BLaER1 (cell line): Measurements from ENCODE around the gene TCEAL4.
A peak's percentile ranks its signal among the peaks of the same experiment; 100 is the strongest.
"Not testable (repeated sequence)": the region's sequence is repeated elsewhere in the genome, so short reads cannot be mapped to it uniquely, and the experiment has no call there.

Experiments used
- H3K27ac ChIP-seq: shearing (Covaris generic); formaldehyde crosslinking; 2 replicates; pipeline ENCODE4 v1.8.1; 2022
- H3K27me3 ChIP-seq: shearing (Covaris generic); formaldehyde crosslinking; 2 replicates; pipeline ENCODE4 v1.8.1; 2022
- H3K36me3 ChIP-seq: shearing (Covaris generic); formaldehyde crosslinking; 2 replicates; pipeline ENCODE4 v1.8.1; 2022
- H3K4me1 ChIP-seq: shearing (Covaris generic); formaldehyde crosslinking; 2 replicates; pipeline ENCODE4 v1.8.1; 2022
- H3K4me2 ChIP-seq: shearing (Covaris generic); formaldehyde crosslinking; 2 replicates; pipeline ENCODE4 v1.8.1; 2022
- H3K4me3 ChIP-seq: shearing (Covaris generic); formaldehyde crosslinking; 2 replicates; pipeline ENCODE4 v1.8.1; 2022
- H3K9ac ChIP-seq: shearing (Covaris generic); formaldehyde crosslinking; 2 replicates; pipeline ENCODE4 v1.8.1; 2022
- H3K9me3 ChIP-seq: shearing (Covaris generic); formaldehyde crosslinking; 2 replicates; pipeline ENCODE4 v1.8.1; 2022
- H4K20me1 ChIP-seq: shearing (Covaris generic); formaldehyde crosslinking; 2 replicates; pipeline ENCODE4 v1.8.1; 2022
- Cebpa-rat ChIP-seq: shearing (Covaris generic); IDR thresholded peaks from 2 replicates; pipeline ENCODE4 v1.8.1; 2022

Gene TCEAL4

DNA sequence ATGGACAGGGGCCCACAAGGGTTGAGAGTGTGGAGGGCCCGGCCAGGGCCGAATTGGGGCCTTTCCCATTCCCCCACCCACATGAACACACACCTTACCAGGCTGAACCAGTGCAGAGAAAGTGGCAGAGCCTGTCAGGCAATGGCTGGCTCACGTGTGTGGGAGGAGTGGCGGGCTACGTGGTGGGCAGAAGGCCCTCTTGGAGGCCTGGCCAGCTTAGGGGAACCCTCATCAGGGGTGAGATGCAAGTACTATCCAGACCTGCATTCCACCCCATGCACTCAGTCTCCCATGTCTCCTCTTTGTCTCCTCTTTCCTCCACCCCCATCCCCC, 965 bp downstream of the TCEAL4 start:
- TF ChIP-seq Cebpa-rat: no peak
- H3K27ac ChIP-seq: no peak overlapping the region
- peak overlapping the region; percentile 71 for H3K4me2 ChIP-seq
- peak overlapping the region; percentile 72 for H3K4me3 ChIP-seq
- peak overlapping the region; percentile 73 for H3K9ac ChIP-seq
- H3K36me3 ChIP-seq: no peaks in the 10 kb centered on the region
- no peaks in the 10 kb centered on the region for H4K20me1 ChIP-seq
- no peaks in the 10 kb centered on the region for H3K27me3 ChIP-seq
- peaks cover 18% of the 10 kb centered on the region for H3K4me1 ChIP-seq
- H3K9me3 ChIP-seq: peaks cover 7% of the 10 kb centered on the region

DNA sequence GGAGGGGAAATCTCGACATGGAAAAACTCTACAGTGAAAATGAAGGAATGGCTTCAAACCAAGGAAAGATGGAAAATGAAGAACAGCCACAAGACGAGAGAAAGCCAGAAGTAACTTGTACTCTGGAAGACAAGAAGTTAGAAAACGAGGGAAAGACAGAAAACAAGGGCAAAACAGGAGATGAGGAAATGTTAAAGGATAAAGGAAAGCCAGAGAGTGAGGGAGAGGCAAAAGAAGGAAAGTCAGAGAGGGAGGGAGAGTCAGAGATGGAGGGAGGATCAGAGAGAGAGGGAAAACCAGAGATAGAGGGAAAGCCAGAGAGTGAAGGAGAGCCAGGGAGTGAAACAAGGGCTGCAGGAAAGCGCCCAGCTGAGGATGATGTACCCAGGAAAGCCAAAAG, 1.3 kb downstream of the TCEAL4 start:
- H3K4me2 ChIP-seq: peak overlapping the region; percentile 71
- no peak overlapping the region for H3K27ac ChIP-seq
- H3K4me3 ChIP-seq: no peak overlapping the region
- peaks cover 18% of the 10 kb centered on the region for H3K4me1 ChIP-seq
- TF ChIP-seq Cebpa-rat: no peak
- no peaks in the 10 kb centered on the region for H3K36me3 ChIP-seq
- H4K20me1 ChIP-seq: no peaks in the 10 kb centered on the region
- no peaks in the 10 kb centered on the region for H3K27me3 ChIP-seq
- H3K9me3 ChIP-seq: peaks cover 7% of the 10 kb centered on the region
- H3K9ac ChIP-seq: no peak overlapping the region

DNA sequence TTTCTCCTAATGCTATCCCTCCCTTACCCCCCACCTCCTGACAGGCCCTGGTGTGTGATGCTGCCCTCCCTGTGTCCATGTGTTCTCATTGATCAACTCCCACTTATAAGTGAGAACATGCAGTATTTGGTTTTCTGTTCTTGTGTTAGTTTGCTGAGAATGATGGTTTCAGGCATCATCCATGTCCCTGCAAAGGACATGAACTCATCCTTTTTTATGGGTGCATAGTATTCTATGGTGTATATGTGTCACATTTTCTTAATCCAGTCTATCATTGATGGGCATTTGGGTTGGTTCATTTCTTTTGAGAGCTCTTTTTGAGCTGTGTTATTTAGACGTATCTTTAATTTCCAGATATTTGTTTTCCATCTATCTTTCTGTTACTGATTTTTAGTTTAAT, 7.0 kb downstream of the TCEAL4 start:
- Histone ChIP-seq H3K9me3 (peaks cover 14% of the 10 kb centered on the region), H3K4me1 (peaks cover 11% of the 10 kb centered on the region)
- not testable (repeated sequence) for H3K27me3 ChIP-seq, H4K20me1 ChIP-seq, H3K36me3 ChIP-seq, H3K4me3 ChIP-seq, H3K9ac ChIP-seq, H3K4me2 ChIP-seq, H3K27ac ChIP-seq

DNA sequence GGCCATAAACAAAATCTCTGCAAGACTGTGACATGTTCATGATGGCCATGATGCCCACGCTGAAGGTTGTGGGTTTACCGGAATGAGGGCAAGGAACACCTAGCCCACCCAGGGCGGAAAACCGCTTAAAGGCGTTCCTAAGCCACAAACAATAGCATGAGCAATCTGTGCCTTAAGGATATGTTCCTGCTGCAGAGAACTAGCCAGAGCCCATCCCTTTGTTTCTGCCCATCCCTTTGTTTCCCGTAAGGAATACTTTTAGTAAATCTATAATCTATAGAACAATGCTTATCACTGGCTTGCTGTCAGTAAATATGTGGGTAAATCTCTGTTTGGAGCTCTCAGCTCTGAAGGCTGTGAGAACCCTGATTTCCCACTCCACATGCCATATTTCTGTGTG, 9.9 kb downstream of the TCEAL4 start:
- not testable (repeated sequence) for H3K27ac ChIP-seq, H3K4me2 ChIP-seq, H3K4me3 ChIP-seq, H3K36me3 ChIP-seq, H3K9ac ChIP-seq, H4K20me1 ChIP-seq, H3K27me3 ChIP-seq, H3K4me1 ChIP-seq
- peaks cover 14% of the 10 kb centered on the region for H3K9me3 ChIP-seq

DNA sequence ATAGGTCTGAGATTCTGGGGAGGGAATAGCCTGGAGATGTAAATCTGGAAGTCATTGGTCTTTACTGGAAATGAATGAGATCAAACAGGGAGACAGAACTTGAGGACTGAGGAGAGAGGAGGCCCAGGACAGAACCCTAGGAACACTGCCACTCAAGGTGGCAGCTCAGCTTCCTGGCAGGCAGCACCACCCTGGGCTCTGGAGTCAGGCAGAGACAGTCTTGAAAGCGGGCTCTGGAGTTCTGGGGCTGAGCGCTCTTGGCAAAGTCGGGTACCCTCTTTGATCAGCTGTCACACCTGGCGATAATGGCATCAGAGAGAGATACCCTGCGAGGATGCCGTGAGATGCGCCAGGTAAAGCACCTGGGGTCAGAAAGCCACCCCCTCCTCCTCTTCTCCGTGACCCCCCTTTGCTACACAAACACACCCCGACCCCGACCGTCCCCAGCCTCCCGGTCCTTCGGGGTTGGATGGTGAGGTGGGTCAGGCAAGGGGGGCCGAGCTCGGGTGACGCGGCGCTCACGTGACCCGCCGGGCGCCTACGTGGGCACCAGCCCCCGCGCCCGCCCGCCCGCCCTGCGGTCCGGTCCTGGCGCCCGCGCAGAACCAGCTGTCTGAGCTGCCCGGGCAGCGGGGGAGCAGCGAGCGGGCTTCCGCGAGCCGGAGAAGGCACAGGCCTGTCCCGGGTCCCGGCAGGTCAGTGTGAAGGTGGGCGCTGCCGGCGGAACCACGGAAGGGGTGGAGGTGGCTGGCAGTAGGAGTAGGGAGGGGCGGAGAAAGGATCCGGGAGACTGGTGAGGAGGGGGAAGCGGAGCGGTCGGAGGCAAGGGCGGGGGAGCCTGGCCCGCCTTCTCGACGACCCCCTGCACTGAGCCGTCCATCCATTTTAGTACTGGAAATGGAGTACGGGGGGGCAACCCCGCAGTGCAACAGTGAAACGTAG, 22.3 kb downstream of the TCEAL4 start, which contains the start of gene TCEAL3:
Gene TCEAL3, plus strand, starts transcription at position 600 of the 942 bp plus-strand sequence. CDS start 1,102 bp downstream, outside the sequence.
- Histone ChIP-seq H3K9me3 (no peaks in the 10 kb centered on the region), H3K27ac (peak within 1 kb of the TSS; percentile 55; the same call in 1 of the 2 replicates), H3K9ac (peak within 1 kb of the TSS; percentile 70; the same call in 1 of the 2 replicates), H3K4me1 (0 out of 2 replicates have a peak, but pooled peaks cover 6% of the 10 kb centered on the region), H3K27me3 (no peaks in the 10 kb centered on the region), H3K4me3 (peak within 1 kb of the TSS; percentile 71), H3K36me3 (no peaks in the 10 kb centered on the region; the same call in 1 of the 2 replicates), H4K20me1 (no peaks in the 10 kb centered on the region), H3K4me2 (peak within 1 kb of the TSS; percentile 57)
- TF ChIP-seq Cebpa-rat: no peak

DNA sequence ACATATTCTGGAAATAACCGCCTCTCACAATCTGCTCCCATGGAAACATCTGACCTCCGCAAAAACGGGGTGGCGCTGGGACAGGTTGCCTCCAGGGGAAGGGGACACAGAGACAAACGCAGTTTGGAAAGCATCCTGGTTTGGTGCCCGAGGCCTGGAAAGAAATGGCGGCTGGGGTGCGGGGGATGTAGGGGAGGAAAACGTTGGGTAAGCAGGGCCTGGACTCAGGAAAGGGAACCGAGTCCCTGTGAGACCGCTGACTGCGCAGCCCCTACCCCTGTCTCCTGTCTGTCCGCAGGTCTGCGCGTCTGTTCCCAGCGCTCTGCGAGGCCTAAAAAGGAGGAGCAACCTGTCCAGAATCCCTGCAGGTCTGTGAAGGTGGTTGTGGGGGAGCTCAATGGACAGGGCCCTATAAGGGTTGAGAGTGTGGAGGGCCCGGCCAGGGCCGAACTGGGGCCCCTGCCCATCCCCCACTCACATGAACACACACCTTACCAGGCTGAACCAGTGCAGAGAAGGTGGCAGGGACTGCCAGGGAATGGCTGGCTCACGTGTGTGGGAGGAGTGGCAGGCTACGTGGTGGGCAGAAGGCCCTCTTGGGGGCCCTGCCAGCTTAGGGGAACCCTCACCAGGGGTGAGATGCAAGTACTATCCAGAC, 23.1 kb downstream of the TCEAL4 start:
- no peaks in the 10 kb centered on the region for H4K20me1 ChIP-seq
- H3K4me3 ChIP-seq: peak overlapping the region; percentile 71
- H3K4me2 ChIP-seq: peak overlapping the region; percentile 57
- H3K27ac ChIP-seq: peak overlapping the region; percentile 55; the same call in 1 of the 2 replicates
- peak overlapping the region; percentile 70; the same call in 1 of the 2 replicates for H3K9ac ChIP-seq
- no peaks in the 10 kb centered on the region for H3K27me3 ChIP-seq
- no peaks in the 10 kb centered on the region; the same call in 1 of the 2 replicates for H3K36me3 ChIP-seq
- no peak for TF ChIP-seq Cebpa-rat
- no peaks in the 10 kb centered on the region for H3K9me3 ChIP-seq
- H3K4me1 ChIP-seq: 0 out of 2 replicates have a peak, but pooled peaks cover 6% of the 10 kb centered on the region

DNA sequence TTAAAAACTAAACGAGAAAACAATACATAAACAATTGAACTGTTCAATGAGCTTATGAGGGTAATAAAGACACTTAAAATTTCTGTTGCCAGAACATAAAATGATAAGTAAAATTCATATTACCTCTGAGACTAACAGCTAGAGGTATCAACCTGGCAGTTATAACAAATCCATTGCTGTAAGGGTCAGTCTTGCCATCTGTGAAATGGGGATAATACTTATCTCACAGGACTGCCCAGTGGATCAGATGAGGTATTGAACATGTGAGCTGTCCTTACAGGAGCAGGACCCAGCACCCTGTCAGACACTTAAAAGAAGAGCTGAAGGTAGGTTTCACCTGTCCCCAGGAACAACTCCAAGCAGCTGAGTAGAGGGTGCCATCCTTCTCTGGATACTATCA, 25.0 kb downstream of the TCEAL4 start:
- Histone ChIP-seq H4K20me1 (no peaks in the 10 kb centered on the region), H3K27ac (no peak overlapping the region), H3K9ac (no peak overlapping the region)

DNA sequence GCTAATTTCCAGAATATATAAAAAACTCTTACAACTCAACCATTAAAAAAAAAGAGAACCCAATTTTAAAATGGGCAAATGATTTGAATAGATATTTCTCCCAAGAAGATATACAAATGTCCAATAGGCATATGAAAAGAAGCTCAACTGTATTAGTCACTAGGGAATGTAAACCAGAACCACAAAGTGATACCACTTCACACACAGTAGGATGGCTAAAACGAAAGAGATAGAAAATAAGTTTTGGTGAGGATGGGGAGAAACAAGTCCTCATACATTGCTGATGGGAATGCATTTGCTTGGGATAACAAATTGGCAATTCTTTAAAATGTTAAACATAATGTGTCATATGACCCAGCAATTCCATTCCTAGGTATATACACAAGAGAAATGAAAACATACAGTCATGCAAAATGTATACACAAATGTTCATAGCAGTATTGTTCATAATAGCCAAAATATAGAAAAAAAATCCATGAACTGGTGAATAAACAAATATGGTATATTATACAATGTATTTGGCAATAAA, 28.1 kb downstream of the TCEAL4 start:
- H3K27me3 ChIP-seq: no peaks in the 10 kb centered on the region
- H3K36me3 ChIP-seq: no peaks in the 10 kb centered on the region; the same call in 1 of the 2 replicates
- 0 out of 2 replicates have a peak, but pooled peaks cover 4% of the 10 kb centered on the region for H3K4me1 ChIP-seq
- H3K4me3 ChIP-seq: no peak overlapping the region
- H3K9me3 ChIP-seq: no peaks in the 10 kb centered on the region
- H3K9ac ChIP-seq: no peak overlapping the region
- H3K27ac ChIP-seq: no peak overlapping the region
- no peak for TF ChIP-seq Cebpa-rat
- H3K4me2 ChIP-seq: no peak overlapping the region
- no peaks in the 10 kb centered on the region for H4K20me1 ChIP-seq

More for the DNA sequence above, 25.0 kb downstream of the TCEAL4 start:
- Histone ChIP-seq H3K4me3 (no peak overlapping the region), H3K27me3 (no peaks in the 10 kb centered on the region), H3K4me1 (0 out of 2 replicates have a peak, but pooled peaks cover 6% of the 10 kb centered on the region), H3K9me3 (no peaks in the 10 kb centered on the region), H3K36me3 (no peaks in the 10 kb centered on the region; the same call in 1 of the 2 replicates), H3K4me2 (no peak overlapping the region)
- no peak for TF ChIP-seq Cebpa-rat

DNA sequence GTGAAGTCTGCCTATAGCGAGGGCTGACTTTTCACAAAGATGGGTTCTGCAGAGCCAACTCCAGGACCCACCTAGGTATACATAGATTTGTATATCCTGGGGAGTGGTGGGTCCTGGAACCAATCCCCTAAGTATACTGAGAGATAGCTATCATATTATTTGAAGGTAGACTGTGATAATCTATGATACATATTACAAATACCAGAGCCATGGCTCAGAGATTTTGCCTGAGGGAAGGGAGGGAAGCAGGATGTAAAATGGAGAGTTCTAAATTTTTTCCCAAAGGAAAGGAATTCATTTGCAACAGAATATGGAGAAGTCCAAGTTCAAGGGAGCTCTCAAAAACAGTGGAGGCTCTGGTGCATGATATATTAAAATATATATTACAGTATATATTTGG, 29.7 kb downstream of the TCEAL4 start:
- no peak overlapping the region for H3K9ac ChIP-seq
- no peaks in the 10 kb centered on the region; the same call in 1 of the 2 replicates for H3K36me3 ChIP-seq
- H3K27ac ChIP-seq: no peak overlapping the region
- TF ChIP-seq Cebpa-rat: no peak
- H3K27me3 ChIP-seq: no peaks in the 10 kb centered on the region
- H3K9me3 ChIP-seq: no peaks in the 10 kb centered on the region
- no peaks in the 10 kb centered on the region for H3K4me1 ChIP-seq
- H3K4me2 ChIP-seq: no peak overlapping the region
- no peaks in the 10 kb centered on the region for H4K20me1 ChIP-seq
- no peak overlapping the region for H3K4me3 ChIP-seq
